OCI-LY7 (cell line): ENCODE data around the gene SPG7. TPM values are rescaled to one million over a fixed set of nuclear protein-coding genes. Genes with fewer than 3 reads are reported as not detected.

ENCODE experiments used
- BruUV-seq: library from RNA; stranded (reverse); fragments of 400-500 nt; replicated peaks from 2 replicates; lab custom pipeline; 2021; lab: Mats Ljungman, UMichigan
- CTCF ChIA-PET: fragments of 300-600 bp; sonication (Branson Sonifier 250); formaldehyde crosslinking; loops from one replicate; lab custom pipeline; 2022; ENCODE audit warnings: antibody characterized with exemption; ENCODE audit not compliant: unreplicated experiment; lab: Charles Lee
- POLR2A ChIA-PET: fragments of 300-600 bp; sonication (Branson Sonifier 250); formaldehyde crosslinking; loops from one replicate; lab custom pipeline; 2022; ENCODE audit warnings: antibody characterized with exemption; lab: Charles Lee
- DNase-seq: peaks from one replicate; pipeline ENCODE4 v3.0.0-alpha.2; 2015; ENCODE audit warnings: low spot score
- H2AFZ ChIP-seq: fragments of 200-600 bp; sonication (generic), shearing (Covaris generic); 2 replicates; pipeline ENCODE4 v1.6.1; 2014; ENCODE audit warnings: mild to moderate bottlenecking, antibody characterized with exemption, low read length, moderate library complexity
- H3K27ac ChIP-seq: fragments of 200-600 bp; sonication (generic); 2 replicates; pipeline ENCODE4 v1.5.1; 2014; ENCODE audit warnings: mixed run types, low read depth, mild to moderate bottlenecking, moderate library complexity, low read length, inconsistent platforms; ENCODE audit not compliant: poor library complexity, severe bottlenecking
- H3K36me3 ChIP-seq: fragments of 200-600 bp; sonication (generic); 2 replicates; pipeline ENCODE4 v1.6.1; 2014; ENCODE audit warnings: mild to moderate bottlenecking, antibody characterized with exemption, low read length, moderate library complexity, mixed read lengths; ENCODE audit not compliant: insufficient read depth
- H3K4me1 ChIP-seq: fragments of 200-600 bp; sonication (generic); 2 replicates; pipeline ENCODE4 v1.5.1; 2014; ENCODE audit warnings: mild to moderate bottlenecking, low read length; ENCODE audit not compliant: insufficient read depth, poor library complexity, severe bottlenecking
- H3K4me2 ChIP-seq: fragments of 200-600 bp; sonication (generic); 2 replicates; pipeline ENCODE4 v1.6.1; 2014; ENCODE audit warnings: mild to moderate bottlenecking, low read length
- H3K4me3 ChIP-seq: fragments of 200-600 bp; sonication (generic); 2 replicates; pipeline ENCODE4 v1.5.1; 2014; ENCODE audit warnings: mild to moderate bottlenecking, low read depth, low read length; ENCODE audit not compliant: poor library complexity, severe bottlenecking
- H3K79me2 ChIP-seq: fragments of 200-600 bp; sonication (generic); 2 replicates; pipeline ENCODE4 v1.6.1; 2016; ENCODE audit warnings: low read depth, mild to moderate bottlenecking, low read length, moderate library complexity, mixed read lengths; ENCODE audit not compliant: insufficient read depth
- H3K9me2 ChIP-seq: fragments of 200-600 bp; sonication (generic); 2 replicates; pipeline ENCODE4 v1.6.1; 2016; ENCODE audit warnings: mild to moderate bottlenecking, low read length, mixed read lengths; ENCODE audit not compliant: insufficient read depth
- H3K9me3 ChIP-seq: fragments of 200-600 bp; sonication (generic); 2 replicates; pipeline ENCODE4 v1.6.1; 2014; ENCODE audit warnings: mild to moderate bottlenecking, mixed run types, low read length, mixed read lengths
- H4K20me1 ChIP-seq: fragments of 200-600 bp; sonication (generic); 2 replicates; pipeline ENCODE4 v1.6.1; 2014; ENCODE audit warnings: mild to moderate bottlenecking, antibody characterized with exemption, low read length, moderate library complexity, mixed read lengths; ENCODE audit not compliant: insufficient read depth
- EZH2phosphoT487 ChIP-seq: fragments of 200-600 bp; sonication (generic); IDR thresholded peaks from 2 replicates; pipeline ENCODE4 v1.6.1; 2018; ENCODE audit warnings: low read depth, borderline replicate concordance, mild to moderate bottlenecking, mixed run types, antibody characterized with exemption, low read length, moderate library complexity, mixed read lengths
- intact Hi-C: fragments of 100-400 bp; cut with micrococcal nuclease; formaldehyde crosslinking; loops from one replicate; pipeline ENCODE4 v1.10.0; 2022; ENCODE audit not compliant: unreplicated experiment
- total RNA-seq, 2 experiments: library from RNA; depleted of rRNA in 1 of 2; stranded (reverse); fragments of >200 nt in 1 of 2; shearing (Covaris generic) in 1 of 2; gene quantifications; 2 replicates each; pipeline ENCODE4 v1.2.3, GENCODE V29; 2014 to 2022
- TF ChIP-seq, protein P1 (sequence below): fragments of 200-600 bp; sonication (generic); conservative IDR thresholded peaks from 2 replicates; pipeline ENCODE4 v1.5.1; 2014; ENCODE audit warnings: mild to moderate bottlenecking, antibody characterized with exemption, low read length, moderate library complexity, mixed read lengths

SPG7 gene
- total RNA-seq, 2 experiments from 2014 or later: 92.7 to 121 TPM

DNA sequence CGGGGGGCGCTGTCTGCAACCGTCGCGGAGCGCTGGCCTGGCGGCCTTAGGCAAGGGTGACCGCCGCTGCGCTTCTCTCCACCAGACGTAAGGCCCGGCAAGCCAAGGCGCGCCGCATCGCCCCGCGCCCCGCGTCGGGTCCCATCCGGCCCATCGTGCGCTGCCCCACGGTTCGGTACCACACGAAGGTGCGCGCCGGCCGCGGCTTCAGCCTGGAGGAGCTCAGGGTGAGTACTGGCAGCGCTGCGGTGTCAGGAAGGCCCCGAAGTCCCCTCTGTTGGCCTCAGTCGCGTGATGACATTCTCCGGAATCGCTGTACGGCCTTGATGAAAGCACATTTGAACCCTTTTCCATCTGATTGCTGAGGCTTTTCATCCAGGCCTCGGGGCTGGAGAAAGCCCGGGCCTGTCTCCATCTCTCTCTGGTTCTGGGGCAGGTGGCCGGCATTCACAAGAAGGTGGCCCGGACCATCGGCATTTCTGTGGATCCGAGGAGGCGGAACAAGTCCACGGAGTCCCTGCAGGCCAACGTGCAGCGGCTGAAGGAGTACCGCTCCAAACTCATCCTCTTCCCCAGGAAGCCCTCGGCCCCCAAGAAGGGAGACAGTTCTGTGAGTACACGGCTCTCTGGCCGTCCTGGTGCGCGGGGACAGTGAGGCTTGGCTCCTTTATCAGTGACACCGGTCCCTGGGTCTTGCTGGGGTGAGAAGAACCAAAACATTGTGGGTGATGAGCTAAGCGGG is 53.1 kb downstream of the SPG7 start:
- H3K4me1 ChIP-seq: peaks cover 51% of the 10 kb centered on the region
- H3K36me3 ChIP-seq: peaks cover 61% of the 10 kb centered on the region
- DNase-seq: no peak
- H3K9me3 ChIP-seq: no peaks in the 10 kb centered on the region
- BruUV-seq: no TSS peak
- TF ChIP-seq EZH2phosphoT487: no peak
- TF ChIP-seq, protein P1, sequence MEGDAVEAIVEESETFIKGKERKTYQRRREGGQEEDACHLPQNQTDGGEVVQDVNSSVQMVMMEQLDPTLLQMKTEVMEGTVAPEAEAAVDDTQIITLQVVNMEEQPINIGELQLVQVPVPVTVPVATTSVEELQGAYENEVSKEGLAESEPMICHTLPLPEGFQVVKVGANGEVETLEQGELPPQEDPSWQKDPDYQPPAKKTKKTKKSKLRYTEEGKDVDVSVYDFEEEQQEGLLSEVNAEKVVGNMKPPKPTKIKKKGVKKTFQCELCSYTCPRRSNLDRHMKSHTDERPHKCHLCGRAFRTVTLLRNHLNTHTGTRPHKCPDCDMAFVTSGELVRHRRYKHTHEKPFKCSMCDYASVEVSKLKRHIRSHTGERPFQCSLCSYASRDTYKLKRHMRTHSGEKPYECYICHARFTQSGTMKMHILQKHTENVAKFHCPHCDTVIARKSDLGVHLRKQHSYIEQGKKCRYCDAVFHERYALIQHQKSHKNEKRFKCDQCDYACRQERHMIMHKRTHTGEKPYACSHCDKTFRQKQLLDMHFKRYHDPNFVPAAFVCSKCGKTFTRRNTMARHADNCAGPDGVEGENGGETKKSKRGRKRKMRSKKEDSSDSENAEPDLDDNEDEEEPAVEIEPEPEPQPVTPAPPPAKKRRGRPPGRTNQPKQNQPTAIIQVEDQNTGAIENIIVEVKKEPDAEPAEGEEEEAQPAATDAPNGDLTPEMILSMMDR: 0 out of 2 replicates have a peak, but pooled peaks have one; percentile 35
- intact Hi-C loops: loop anchor here (5.0 kb wide), 2 partner anchors 74 to 96 kb away; partner anchors contain the start of genes CHMP1A and SPATA33
- H2AFZ ChIP-seq: no peak overlapping the region
- ChIA-PET POLR2A (no interaction called here), CTCF (no interaction called here)
- peaks cover 36% of the 10 kb centered on the region for H3K79me2 ChIP-seq
- H4K20me1 ChIP-seq: peaks cover 33% of the 10 kb centered on the region
- H3K27ac ChIP-seq: peak overlapping the region; percentile 67
- no peaks in the 10 kb centered on the region for H3K9me2 ChIP-seq
- H3K4me2 ChIP-seq: peak overlapping the region; percentile 85
- H3K4me3 ChIP-seq: peak overlapping the region; percentile 98

DNA sequence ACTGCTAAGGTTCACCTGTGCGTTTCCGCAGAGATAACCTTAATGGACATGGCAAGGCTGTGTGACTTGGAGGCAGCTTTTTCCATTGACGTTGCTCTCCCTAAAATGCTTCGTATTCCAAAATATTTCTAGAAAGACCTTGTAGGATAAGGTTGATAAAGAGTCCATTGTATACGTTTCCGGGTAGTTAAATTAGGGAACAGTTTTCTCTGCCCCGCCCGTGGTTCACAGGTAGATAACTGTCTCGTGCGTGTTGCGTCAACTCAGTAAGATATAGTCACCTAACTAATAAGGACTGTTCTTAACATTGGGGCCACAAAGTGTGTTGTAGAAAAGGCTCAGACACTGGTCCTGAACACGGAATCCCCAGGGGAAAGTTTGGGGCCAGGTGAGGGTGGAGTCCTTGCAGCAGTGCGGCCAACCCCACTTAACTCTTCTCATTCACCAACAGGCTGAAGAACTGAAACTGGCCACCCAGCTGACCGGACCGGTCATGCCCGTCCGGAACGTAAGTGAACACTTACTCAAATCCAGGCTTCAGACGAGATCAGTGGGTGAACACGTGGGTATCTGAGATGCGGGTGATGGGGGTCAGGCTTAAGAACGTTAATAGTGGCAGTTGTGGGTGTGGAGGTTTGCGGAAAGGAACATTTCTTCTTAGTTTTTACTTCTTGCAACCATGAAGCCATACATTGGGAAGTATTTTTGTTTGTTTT is 53.8 kb downstream of the SPG7 start:
- Histone ChIP-seq H3K36me3 (peaks cover 59% of the 10 kb centered on the region), H3K4me2 (peak overlapping the region; percentile 85), H3K4me1 (peaks cover 52% of the 10 kb centered on the region), H3K4me3 (peak overlapping the region; percentile 98), H3K9me3 (no peaks in the 10 kb centered on the region), H3K27ac (peak overlapping the region; percentile 67), H4K20me1 (peaks cover 33% of the 10 kb centered on the region), H3K79me2 (peaks cover 36% of the 10 kb centered on the region), H3K9me2 (no peaks in the 10 kb centered on the region), H2AFZ (no peak overlapping the region)
- intact Hi-C loops: loop anchor here (5.0 kb wide), 2 partner anchors 75 to 95 kb away; partner anchors contain the start of genes CHMP1A and SPATA33
- CTCF ChIA-PET: no interaction called here
- POLR2A ChIA-PET: no interaction called here
- peak; percentile 25 for DNase-seq
- TF ChIP-seq EZH2phosphoT487: no peak
- TF ChIP-seq, protein P1: no peak
- TSS peak; percentile 70 for BruUV-seq
